GM18508 (cell line): Measurements from ENCODE around the gene CFAP20DC.
"Not testable (repeated sequence)": the region's sequence is repeated elsewhere in the genome, so short reads cannot be mapped to it uniquely, and the experiment has no call there.

Experiments
- ATAC-seq: cut with Tn5 transposase; IDR thresholded peaks from one replicate; pipeline ENCODE4 v1.9.1; 2021; ENCODE audit warnings: moderate number of reproducible peaks; ENCODE audit not compliant: insufficient read depth, unreplicated experiment

Gene CFAP20DC

DNA sequence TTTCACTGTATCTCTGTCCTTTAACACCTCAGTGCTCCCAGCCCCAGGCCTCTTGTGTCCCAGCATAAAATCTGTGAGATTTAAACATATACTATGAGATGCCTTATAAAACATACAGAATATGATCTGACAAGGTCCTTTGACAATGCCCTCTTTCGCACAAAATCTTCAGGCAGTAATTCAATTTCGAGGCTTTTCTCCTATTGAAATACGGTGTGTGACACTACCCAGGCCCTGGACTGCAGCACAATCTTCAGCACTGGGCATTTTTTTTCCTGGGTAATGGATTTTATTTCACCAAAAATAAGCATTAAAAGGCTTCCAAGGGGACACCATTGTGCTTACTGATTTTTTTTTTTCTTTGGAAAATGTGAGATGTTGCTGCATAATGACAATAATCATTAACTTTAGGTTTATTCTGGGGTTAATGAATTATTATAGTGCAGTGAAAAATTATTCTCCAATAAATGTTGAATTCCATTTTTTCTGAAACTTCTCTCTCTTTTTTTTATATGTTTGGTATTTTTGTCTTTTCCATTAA lies 342.4 kb downstream of the CFAP20DC start:
- no peak for ATAC-seq

DNA sequence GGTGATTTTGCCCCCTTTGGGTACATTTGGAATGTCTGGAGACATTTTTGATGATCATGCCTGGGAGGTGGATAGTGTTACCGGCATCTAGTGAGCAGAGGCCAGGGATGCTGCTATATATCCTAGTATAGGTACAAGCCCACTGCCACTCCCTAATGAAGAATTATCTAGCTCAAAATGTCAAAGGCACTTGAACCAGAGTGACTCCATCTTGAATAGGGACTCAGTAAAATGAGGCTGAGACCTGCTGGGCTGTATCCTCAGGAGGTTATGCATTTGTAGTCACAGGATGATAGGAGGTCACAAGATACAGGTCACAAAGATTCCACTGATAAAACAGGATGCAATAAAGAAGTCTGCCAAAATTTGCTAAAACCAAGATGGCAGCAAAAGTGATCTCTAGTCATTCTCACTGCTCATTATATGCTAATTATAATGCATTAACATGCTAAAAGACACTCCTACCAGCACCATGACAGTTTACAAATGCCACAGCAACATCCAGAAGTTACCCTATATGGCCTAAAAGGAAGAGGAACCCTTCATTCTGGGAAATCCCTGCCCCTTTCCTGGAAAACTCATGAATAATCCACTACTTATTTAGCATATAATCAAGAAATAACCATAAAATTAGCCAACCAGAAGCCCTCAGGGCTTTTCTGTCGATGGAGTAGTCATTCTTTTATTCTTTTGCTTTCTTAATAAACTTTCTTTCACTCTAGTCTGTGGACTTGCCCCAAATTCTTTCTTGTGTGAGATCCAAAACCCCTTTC lies 343.2 kb downstream of the CFAP20DC start:
- ATAC-seq, result no peak

DNA sequence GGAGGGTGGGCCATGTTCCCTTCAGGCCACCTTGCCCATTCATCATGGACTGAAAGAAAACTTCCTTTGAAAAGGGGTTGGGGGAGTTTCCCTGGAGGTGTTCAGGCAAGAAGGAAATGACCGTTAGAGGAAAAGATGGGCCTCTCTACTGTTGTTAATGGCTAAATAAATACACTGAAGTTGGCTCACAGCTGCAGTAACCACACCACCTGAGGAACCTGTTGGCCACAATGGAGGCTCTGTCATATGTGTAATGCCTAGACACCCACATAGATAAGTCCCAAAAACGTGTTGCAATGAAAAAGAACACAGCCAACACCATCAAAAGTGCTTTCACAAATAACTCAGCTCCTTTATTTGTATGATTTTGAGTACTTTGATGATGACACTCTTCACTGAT lies 345.1 kb downstream of the CFAP20DC start:
- ATAC-seq, result no peak

DNA sequence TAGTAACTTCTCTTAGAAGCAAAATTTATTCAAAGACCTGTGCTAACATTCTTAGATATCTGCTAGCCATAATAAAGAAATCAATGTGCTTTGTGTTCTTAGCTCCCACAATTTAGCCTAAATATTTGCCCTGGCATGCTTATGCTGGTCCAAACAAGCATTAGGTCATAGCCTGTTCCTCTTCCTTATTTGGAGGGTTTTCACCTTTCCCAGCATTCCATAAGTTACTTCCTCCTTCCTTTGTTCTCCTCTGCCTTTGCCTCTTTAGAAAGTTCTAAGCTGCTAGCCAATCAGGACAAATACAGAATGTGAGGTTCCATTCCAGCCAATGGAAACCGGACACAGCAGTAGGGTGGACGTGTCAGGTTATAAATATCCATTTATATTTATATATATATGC lies 345.5 kb downstream of the CFAP20DC start:
- not testable (repeated sequence) for ATAC-seq

DNA sequence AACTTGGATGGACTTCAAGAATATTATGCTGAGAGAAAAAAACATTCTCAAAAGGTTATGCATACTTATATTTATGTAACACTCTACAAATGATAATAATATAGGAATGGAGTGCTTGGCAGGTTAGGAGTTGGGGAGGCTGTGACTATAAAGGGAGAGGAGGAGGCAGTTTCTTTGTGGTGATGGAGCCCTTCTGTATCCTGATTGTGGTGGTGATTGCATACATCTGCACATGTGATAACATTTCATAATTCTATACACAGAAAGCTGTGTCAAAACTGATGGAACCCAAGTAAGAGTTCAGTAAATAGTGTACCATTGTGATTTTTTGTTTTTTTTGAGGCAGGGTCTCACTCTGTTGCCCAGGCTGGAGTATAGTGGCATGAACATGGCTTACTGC lies 351.6 kb downstream of the CFAP20DC start:
- no peak for ATAC-seq

DNA sequence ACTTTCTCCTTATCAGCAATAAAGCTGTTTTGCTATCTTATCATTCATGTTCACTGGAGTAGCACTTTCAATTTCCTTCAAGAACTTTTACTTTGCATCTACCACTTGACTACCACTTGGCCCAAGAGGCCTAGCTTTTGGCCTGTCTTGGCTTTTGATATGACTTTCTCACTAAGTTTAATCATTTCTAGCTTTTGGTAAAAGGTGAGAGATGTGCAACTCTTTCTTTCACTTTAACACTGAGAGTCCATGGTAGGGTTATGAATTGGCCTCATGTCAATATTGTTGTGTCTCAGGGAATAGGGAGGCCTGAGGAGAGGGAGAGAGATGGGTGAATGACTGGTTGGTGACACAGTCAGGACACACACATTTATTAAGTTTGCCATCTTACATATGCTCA lies 352.3 kb downstream of the CFAP20DC start:
- ATAC-seq, result peak; percentile 71

DNA sequence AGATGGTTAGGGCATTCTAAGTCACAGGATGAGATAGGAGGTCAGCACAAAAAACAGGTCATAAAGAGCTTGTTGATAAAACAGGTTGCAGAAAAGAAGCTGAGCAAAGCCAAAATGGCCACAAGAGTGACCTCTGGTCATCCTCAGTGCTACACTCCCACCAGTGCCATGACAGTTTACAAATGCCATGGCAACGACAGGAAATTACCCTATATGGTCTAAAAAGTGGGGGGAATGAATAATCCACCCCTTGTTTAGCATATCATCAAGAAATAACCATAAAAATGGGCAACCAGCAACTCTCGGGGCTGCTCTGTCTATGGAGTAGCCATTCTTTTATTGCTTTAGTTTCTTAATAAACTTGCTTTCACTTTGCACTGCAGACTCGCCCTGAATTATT lies 353.0 kb downstream of the CFAP20DC start:
- ATAC-seq, result not testable (repeated sequence)

DNA sequence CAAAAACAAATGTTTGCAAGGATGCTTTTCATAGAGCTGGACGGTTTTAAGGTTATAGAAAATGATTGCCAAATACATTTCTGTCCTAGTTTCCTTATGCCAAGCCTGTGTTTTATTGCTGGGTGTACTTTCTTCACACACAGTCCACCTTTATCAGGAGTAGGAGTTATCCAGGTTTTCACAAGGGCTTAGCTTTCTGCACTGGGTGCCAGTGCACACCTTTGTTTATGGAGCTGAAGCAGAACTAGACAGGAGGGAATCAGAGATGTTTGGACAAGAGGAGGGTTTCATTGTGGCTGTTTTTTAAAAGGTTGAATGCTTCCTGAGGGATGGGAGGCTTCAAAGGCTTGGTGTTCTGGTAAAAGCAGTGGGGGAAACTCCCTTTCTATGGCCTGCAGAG lies 353.7 kb downstream of the CFAP20DC start:
- no peak for ATAC-seq

DNA sequence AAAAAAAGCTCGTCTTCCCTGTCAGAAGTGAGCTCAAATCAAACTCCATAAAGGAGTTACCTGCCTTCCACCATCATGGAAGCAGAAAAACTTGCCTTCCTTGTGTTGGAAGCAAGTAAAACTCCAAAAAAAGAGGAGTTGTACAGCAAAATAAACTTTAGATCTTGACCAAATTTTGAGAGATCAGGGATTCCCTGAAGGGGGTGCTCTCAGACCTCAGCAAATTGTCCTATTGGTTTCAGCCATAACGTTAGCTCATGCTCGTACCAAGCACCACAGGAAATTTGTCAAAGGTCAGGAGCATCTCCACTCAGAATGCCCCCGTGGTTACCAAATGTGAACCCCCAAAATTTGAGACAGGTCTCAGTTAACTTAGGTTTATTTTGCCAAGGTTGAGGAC lies 354.5 kb downstream of the CFAP20DC start:
- ATAC-seq, result not testable (repeated sequence)

DNA sequence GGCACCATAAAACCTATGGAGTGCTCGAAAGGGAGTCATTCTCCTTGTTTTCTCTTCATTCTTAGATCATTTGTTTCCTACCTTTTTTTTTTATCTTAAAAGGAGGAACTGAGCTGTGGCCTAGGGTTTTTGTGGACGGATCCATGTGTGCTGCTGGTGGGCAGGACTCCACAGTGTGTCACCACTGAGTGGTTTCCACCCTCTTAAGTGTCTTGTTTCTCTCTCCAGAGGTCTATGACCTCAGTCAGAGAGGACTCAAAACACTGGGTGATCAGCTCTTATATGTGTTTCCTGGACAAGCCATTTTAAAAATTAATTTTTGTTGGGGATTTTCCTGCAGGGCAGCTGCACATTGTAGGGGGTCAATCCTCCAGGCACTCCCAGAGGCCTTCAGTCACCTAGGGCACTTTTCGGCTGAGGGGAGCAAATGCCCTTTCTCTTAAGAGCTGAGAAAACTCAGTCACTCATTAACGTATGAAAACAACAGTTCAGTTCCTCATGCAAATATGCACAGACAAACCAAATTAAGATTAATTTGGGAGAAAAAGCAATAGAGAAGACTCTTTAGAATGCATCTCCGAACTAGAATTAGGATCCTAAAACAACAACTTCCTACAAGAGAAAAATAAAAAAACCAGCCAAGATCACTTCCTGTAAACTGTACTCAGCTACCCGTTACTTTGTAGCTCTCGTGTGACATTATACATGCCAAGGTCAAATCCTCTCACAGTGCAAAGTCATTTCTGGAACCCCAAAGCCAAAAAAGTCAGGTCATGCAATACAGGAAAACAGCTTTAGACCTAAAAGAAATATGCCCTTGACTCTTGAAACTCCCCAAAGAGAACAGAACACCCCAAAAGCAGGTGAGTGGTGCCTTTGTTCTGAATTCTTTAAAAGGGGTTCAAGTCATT lies 355.6 kb downstream of the CFAP20DC start:
- peak; percentile 54 for ATAC-seq

DNA sequence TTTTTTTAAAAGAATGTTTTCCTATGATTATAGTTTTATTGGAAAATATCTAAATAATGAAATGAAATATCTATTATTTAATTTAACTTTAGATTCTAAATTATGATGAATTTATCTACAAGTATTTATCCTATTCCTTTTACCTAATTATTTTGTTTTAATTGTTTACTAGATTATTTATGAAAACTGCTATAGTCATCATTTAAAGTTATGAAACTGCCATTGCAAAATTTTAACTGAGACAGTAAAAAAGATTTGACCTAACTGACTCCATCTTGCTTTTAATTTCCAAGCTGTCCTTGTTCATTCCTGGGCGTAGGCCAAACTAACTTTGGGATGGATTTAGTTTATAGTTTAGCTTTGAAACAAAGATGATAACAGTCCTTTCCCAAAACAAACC lies 357.3 kb downstream of the CFAP20DC start:
- no peak for ATAC-seq
